Left forelimb (tissue), 1 donor: ENCODE results near the gene GPR132.
"Not testable (repeated sequence)": the region's sequence is repeated elsewhere in the genome, so short reads cannot be mapped to it uniquely, and the experiment has no call there.

ENCODE experiments used
- DNase-seq: peaks from one replicate; pipeline ENCODE4 v3.0.0-alpha.2; 2018; ENCODE audit warnings: low spot score

GPR132 gene

DNA sequence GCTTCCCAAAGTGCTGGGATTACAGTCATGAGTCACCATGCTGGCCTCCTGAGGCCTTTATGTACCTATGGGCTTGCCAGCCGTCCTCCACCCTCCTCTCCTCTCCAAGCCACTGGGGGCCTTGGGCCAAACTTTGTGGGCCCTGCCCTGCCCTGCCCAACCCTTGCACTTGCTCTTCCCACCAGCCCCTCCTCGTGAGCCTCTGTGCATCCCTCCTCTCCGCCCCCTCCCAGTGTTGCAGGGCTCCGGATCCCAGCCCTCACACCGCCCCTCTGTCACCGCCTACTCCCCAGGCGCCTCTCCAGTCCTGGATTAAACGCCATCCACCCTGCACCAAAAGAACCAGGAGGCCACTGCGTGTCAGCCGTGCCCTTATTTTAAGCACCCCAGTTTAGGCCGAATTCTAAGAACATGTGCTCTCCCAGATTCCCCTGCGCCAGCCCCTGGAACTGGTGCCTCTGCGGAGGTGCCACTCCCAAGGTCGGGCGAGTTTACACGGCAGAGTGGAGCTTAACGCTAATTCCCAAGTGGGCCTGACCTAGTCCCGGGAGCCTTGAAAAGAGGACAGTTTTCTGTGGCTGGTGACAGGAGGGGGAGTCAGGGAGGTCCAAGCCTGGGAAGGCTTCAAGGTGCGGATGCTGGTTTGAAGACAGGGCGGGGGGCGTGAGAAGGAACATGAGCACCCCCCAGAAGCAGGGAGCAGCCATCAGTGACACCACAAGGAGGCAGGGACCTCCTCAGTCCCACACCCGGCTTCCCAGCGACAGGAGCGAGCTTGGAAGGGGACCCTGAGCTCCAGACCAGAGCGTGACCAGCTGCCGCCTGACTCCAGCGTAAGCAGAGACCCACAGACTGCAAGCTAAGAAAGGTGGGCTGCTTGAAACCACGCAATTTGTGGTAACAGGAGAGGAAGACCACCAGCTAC is 23.1 kb downstream of the GPR132 start:
- DNase-seq: no peak

DNA sequence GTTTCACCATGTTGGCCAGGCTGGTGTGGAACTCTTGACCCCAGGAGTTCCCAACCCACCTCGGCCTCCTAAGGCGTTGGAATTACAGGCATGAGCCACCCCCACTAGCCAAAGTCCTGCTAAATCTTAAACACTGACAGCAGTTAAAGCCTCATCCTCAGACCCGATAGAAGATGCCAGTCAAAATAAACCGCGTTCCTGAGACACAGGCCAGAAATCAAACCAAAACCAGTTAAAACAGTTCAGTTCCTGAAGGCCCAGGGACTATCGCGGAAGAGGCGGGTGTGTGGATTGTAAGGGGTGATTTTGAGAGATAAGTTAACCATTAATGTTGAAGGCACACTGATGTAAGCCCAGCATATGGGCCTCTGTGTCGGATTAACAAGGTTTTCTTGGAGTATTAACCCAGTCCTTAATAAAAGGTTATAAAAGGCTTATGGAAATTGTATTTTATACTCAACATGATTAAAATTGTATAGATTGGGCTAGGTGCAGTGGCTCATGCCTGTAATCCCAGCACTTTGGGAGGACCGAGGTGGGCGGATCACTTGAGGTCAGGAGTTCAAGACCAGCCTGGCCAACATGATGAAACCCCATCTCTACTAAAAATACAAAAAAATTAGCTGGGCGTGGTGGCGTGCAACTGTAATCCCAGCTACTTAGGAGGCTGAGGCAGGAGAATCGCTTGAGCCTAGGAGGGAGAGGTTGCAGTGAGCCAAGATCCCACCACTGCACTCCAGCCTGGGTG is 25.6 kb downstream of the GPR132 start:
- DNase-seq: no peak

DNA sequence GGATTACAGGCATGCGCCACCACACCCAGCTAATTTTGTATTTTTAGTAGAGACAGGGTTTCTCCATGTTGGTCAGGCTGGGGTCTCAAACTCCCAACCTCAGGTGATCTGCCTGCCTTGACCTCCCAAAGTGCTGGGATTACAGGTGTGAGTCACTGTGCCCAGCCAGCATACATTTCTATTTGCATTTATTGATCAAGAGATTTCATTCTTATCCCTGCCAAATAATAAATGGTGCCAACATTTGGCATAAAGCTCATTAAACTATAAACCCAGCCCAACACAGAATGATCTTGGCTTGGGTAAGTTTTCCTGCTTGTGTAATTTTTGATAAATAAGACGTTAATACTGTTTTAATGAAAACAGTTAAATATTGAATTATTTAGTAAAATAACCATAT is 29.6 kb downstream of the GPR132 start:
- DNase-seq: not testable (repeated sequence)

DNA sequence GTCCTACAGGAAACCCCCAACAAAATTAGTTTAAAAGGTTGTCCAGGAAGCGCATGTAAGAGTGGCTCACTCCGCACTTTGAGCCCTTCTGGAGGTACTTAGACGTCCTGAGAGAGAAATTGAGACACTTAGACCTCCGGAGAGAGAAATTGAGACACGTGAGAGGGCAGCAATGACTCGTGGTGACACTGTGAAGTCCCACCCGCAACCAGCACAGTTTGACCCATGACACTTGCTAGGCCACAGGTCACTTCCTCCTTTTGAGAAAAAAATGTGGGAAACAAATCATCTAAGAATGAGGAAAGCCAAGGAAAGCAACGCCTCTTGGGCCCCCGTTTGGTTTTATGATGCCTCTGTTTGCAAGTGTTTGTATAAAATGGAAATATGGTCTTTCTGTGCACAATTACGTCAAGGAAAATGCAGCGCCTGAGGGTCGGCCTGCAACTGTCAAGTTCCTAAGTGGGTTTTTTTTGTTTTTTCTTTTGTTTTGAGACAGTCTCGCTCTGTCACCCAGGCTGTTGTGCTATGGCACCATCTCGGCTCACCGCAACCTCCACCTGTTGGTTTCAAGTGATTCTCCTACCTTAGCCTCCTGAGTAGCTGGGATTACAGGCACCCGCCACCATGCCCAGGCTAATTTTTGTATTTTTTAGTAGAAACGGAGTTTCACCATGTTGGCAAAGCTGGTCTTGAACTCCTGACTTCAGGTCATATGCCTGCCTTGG is 30.8 kb downstream of the GPR132 start:
- DNase-seq: no peak

DNA sequence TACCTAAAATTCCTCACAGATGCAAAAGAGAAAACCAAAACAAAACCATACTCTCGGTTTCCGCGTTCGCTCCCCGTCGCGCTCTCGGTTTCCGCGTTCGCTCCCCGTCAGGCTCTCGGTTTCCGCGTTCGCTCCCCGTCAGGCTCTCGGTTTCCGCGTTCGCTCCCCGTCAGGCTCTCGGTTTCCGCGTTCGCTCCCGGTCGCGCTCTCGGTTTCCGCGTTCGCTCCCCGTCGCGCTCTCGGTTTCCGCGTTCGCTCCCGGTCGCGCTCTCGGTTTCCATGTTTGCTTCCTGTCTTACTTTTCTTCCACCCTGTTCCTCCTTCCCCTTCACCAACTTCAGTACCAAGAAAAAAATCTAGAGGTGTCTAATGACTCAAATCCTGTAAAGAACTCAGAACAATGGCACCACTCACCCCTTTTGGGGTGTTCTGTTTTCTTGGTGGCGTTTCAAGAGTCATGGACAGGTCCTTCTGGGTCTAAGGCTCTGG is 31.8 kb downstream of the GPR132 start:
- DNase-seq: not testable (repeated sequence)

- DNase-seq: not testable (repeated sequence)
These were observed 32.8 kb downstream of the GPR132 start for GRCh38 chr14:105032451-105032901.

DNA sequence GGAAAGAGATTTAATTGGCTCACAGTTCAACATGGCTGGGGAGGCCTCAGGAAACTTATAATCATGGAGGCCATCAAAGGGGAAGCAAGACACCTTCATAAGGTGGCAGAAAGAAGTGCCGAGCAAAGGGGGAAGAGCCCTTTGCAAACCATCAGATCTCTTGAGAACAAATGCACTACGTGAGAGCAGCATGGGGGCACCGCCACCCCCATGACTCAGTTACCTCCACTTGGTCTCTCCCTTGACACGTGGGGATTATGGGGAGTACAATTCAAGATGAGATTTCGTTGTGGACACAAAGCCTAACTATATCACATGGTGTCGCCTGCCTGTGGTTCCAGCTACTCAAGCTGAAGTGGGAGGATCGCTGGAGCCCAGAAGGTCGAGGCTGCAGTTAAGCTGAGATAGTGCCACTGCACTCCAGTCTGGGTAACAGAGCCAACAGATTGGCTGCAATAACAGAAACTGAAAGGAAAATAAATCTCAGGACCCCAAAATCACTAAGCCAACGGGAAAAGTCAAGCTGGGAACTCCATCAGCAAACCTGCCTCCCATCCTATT is 34.3 kb downstream of the GPR132 start:
- no peak for DNase-seq

DNA sequence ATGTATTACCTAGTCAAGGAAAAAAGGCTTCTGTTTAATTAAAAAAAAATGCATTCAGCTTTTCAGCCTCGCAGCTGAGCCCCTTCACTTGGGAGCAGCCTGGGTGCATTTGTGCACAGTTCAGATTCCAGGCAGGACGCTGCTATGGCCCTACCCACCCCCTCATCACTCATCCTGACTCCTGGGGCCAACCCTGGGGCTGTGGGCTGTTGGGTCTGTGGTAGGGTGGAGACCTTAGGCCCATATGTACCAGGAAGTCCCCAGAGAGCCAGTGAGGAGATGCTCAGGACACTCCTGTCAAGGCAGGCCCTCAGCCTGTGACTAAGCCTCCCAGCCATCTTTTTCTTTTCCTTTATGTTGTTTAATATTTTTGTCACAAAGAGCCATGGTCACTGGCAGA is 35.0 kb downstream of the GPR132 start:
- no peak for DNase-seq

- DNase-seq: no peak
These were observed 35.8 kb downstream of the GPR132 start for GRCh38 chr14:105029402-105029801.

- DNase-seq: no peak
These were observed 36.8 kb downstream of the GPR132 start for GRCh38 chr14:105028251-105028927.

- not testable (repeated sequence) for DNase-seq
These were observed 37.5 kb downstream of the GPR132 start for GRCh38 chr14:105027718-105028117.

GRCh38 chr14:105026802-105027563 is 38.2 kb downstream of the GPR132 start:
- DNase-seq: no peak

- DNase-seq: no peak
These were observed 39.0 kb downstream of the GPR132 start for GRCh38 chr14:105026033-105026785.

- no peak for DNase-seq
These were observed 39.8 kb downstream of the GPR132 start for GRCh38 chr14:105025429-105025828.

DNA sequence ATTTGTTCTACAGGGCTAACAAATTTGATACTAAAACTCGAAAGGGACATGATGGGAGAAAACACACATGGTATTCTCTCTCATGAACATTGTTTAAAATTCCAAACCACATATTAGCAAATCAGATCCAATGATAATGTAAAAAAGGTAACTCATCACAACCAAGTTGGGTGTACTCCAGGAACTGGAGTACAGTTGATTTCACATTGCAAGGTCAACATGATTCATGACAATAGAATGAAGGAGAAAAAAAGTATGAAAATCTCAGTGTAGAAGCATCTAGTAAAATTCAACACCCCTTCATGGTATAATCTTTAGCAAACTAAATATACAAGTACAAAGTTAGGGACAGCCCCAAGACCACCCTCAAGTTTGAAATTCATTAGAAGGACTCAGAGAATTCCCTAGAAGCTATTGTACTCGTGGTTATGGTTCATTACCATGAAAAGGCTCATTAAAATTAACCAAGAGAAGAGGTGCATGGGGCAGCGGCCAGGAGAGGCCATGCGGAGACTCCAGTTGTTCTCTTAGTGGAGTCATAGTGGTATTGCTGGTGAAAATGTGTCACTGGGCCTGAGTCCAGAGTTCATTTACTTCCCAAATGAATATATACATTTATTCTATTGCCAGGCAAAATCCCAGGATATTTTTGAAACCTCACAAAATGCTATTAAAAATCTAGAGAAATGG is 41.3 kb downstream of the GPR132 start:
- no peak for DNase-seq

- DNase-seq: no peak
These were observed 42.1 kb downstream of the GPR132 start for GRCh38 chr14:105023144-105023543.

DNA sequence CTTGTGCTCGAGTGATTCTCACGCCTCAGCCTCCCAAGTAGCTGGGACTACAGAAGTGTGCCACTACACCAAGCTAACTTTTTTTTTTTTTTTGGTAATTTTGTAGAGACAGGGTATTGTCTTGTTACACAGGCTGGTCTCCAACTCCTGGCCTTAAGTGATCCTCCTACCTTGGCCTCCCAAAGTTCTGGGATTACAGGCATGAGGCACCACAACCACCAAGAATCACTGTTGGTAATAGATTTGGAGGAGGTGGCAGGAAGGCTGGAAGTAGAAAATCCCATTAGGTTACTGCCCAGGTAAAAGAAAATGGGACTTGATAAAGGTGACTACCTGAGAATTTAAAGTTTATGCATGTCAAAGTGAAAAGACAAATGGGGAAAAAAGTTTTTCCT is 43.0 kb downstream of the GPR132 start:
- no peak for DNase-seq

GRCh38 chr14:105021656-105022275 is 43.5 kb downstream of the GPR132 start:
- DNase-seq: no peak
